Suppressor macrophage (primary cell): ENCODE data around the gene IGSF9B.
A peak's percentile ranks its signal among the peaks of the same experiment; 100 is the strongest.
"Not testable (repeated sequence)": the region's sequence is repeated elsewhere in the genome, so short reads cannot be mapped to it uniquely, and the experiment has no call there.

Source experiments
- DNase-seq, 4 experiments: peaks; one replicate each; pipeline ENCODE4 v3.0.0-alpha.2; 2020 to 2022
- total RNA-seq, 17 experiments: gene quantifications; one replicate each; lab custom pipeline; 2026; ENCODE audit warnings: mixed read lengths in 6 of 17, inconsistent platforms in 3 of 17; lab: John Stamatoyannopoulos, UW

Gene IGSF9B, protein sequence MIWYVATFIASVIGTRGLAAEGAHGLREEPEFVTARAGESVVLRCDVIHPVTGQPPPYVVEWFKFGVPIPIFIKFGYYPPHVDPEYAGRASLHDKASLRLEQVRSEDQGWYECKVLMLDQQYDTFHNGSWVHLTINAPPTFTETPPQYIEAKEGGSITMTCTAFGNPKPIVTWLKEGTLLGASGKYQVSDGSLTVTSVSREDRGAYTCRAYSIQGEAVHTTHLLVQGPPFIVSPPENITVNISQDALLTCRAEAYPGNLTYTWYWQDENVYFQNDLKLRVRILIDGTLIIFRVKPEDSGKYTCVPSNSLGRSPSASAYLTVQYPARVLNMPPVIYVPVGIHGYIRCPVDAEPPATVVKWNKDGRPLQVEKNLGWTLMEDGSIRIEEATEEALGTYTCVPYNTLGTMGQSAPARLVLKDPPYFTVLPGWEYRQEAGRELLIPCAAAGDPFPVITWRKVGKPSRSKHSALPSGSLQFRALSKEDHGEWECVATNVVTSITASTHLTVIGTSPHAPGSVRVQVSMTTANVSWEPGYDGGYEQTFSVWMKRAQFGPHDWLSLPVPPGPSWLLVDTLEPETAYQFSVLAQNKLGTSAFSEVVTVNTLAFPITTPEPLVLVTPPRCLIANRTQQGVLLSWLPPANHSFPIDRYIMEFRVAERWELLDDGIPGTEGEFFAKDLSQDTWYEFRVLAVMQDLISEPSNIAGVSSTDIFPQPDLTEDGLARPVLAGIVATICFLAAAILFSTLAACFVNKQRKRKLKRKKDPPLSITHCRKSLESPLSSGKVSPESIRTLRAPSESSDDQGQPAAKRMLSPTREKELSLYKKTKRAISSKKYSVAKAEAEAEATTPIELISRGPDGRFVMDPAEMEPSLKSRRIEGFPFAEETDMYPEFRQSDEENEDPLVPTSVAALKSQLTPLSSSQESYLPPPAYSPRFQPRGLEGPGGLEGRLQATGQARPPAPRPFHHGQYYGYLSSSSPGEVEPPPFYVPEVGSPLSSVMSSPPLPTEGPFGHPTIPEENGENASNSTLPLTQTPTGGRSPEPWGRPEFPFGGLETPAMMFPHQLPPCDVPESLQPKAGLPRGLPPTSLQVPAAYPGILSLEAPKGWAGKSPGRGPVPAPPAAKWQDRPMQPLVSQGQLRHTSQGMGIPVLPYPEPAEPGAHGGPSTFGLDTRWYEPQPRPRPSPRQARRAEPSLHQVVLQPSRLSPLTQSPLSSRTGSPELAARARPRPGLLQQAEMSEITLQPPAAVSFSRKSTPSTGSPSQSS (N-terminal part only)
- 0 to 10.0 (median 0) reads per million in 17 experiments for total RNA-seq

DNA sequence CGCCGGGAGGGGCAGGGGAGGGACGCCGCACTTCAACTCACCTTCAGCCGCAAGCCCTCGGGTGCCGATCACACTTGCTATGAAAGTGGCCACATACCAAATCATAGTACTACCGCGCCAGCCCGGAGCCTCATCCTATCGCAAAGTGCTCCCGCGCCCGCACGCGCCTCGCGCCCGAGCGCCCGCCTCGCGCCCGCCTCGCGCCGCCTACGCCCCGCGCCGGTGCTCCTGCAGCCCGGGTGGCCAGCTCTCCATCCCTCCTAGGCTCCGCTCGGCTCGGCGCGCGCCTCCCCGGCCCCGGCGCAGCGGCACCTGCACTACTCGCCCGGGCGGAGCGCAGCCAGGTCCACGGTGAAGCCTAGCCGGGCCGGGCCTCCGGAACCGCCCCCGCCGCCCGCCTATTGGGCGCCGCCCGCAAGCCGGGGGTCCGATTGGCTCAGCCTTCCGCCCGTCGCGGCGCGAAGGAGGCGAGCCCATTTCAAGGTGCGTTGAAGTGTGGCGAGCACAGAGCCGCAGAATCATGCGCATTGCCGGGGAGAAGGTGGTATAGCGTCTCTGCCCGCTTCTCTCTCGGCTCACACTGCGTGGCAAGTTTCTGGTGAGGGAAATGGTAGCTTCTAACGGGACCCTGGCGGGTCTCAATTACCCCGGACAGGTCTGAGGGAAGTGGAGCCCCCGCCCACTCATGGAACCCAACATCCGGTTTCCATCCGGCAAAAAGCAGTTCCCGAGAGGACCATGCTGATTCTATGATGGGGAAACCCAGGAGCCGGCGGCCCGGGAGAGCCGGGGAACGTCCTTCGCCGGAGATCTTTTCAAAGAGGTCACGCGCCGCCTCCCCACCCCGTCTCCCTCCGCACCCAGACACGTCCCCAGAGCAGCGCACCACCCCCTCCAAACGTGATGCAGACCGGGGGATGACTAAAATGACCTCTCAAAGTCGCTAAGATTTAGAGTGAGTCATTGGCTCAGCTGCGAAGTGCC, at the start of gene IGSF9B:
Gene IGSF9B, minus strand, starts transcription at position 319 of the 984 bp plus-strand sequence. Its CDS starts 214 bp downstream, at position 105.
- DNase-seq, result peak; percentile 5 to 54 (median 24)

DNA sequence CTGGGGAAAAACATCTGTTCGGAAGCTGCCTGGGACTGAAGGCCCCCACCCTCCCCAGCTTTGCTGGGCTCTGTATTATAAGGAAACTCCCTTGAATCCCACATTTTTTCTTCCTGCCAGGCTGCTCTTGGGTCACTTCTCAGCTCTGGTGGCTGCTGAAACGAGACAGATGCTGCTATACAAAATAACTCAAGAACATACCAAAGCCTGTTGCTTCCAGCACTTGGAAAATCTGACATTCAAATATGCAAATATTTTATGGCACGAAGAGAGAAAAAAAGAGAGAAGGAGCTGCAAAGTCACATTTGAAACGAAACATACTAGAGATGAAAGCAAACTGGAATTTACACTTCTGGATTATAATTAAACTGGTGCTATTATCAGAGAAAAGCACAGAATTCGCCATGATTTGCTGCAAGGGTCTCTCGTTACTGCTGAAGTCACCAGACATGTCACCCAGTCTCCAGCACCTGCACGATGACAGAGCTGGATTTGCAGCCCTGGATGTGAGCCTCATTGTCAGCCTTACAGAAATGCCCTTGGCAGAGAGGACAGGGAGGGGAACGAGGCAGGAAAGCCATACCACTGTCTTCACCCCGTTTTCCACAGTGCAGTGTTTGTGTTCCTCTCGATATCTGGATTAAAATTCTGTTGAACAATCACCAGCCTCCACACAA, 47.9 kb upstream of the IGSF9B start:
- no peak for DNase-seq

DNA sequence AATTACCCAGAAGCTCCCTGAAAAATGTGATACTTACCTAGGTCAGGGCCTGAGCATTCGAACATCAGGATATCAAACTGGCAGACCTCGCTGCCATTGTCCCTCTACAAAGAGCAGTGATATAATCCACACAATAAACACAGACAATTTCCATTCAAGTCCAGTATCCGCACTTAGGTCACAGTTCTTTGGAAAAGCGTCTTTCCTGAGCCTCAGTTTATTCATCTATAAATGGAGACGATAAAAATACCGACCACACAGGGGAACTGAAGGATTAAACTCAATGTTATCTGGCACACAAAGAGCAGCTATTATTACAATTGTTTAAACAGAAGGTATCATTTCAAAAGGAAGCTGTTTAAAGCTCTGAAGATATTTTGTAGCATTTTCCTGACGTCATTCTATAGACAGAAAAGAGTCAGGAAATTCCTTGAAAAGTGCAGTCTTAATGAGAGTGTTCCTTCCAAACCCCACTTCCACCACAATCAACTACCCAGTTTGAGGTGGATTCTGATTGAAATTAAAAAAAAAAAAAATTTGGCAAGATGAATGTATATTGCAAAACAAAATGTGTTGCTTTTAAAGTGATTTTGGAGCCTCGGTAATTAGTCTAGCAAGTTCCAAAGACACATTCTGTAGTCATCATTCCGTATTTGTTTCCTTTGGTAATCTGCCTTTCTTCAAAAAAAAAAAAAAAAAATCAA, 47.2 kb upstream of the IGSF9B start:
- no peak for DNase-seq

DNA sequence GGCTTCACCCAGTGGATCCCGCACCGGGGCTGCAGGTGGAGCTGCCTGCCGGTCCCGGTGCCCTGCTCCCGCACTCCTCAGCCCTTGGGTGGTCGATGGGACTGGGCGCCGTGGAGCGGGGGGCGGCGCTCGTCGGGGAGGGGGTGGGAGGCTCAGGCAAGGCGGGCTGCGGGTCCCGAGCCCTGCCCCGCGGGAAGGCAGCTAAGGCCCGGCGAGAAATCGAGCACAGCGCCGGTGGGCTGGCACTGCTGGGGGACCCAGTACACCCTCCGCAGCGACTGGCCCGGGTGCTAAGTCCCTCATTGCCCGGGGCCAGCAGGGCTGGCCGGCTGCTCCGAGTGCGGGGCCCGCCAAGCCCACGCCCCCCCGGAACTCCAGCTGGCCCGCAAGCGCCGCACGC, 46.1 kb upstream of the IGSF9B start:
- not testable (repeated sequence) for DNase-seq

DNA sequence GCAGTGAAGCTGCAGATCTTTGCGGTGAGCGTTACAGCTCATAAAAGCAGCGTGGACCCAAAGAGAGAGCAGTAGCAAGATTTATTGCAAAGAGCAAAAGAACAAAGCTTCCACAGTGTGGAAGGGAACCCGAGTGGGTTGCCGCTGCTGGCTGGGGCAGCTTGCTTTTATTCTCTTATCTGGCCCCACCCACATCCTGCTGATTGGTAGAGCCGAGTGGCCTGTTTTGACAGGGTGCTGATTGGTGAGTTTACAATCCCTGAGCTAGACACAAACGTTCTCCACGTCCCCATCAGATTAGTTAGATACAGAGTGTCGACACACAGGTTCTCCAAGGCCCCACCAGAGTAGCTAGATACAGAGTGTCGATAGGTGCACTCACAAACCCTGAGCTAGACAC, 45.6 kb upstream of the IGSF9B start:
- DNase-seq, result not testable (repeated sequence)

DNA sequence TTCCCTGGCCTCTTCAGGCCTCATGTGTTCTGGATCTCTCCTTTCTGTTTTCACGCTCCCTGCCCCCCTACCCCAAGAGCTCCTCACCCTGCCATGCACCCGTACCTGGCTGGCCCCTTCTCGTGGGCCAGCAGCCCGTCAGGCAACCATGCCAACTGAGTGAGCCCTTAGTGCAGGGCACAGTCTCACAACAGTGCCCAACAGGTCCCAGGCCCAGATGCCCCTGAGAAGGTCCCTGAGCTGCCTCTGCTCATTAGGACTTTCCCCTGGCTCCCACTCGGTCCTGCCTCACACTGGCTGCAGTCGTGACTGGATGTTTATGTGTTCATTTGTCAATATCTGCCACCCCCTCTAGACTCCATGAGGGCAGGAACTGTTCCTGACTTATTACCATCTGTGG, 44.8 kb upstream of the IGSF9B start:
- DNase-seq, result no peak

DNA sequence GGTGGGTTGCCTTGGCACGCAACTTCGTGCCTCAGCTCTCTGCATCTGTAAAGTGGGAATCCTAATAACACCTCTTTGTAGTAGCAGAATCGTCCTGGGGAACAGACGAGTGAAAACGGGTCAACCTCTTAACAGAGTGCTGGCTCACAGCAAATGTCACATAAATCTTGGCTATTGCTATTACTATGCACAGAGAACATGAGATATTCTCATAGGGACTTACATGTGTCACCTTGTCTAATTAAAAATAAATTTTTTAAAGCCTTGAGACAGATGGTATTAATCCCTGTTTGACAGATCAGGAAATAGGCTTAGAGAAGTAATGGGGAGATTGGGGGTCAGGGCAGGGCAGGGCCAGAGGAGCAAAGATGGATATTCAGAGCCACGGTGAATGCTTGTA, 44.3 kb upstream of the IGSF9B start:
- no peak for DNase-seq

DNA sequence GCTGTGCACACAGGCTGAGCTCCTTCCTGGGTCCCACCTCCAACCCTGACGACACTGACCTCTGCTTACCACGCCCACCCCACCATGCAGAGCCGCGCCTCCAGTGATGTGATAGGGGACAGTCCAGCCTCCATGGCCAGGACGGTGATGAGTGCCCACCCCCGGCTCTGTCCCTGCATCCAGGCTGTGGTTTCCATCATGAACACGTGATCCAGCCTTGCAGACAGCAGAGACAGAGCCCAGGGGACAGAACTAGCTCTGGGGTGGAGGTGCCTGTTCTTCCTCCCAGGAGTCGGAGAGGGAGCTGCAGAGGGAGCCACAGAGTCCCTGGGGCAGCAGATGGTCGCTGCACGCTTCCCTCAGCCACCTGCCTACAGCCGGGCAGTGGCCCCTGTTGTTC, 42.6 kb upstream of the IGSF9B start:
- DNase-seq, result no peak

DNA sequence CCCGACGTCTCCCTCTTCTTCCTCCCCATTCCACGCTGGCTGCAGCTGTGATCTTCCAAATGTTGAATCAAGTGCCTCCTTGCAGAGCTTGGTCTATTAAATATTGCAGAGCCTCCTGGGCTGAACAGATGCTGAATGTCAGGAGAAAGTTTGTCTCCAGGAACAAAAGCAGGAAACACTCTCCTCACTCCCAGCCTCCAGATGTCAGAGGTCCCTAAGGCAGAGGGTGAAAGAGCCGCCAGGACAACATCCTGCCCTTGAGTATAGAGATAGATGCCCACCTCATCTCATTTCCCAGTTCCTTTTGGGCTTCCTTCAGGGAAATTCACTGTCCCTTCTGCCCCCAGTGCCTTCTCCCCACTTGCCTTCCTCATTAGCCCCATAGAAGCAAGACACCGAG, 40.8 kb upstream of the IGSF9B start:
- DNase-seq, result no peak

DNA sequence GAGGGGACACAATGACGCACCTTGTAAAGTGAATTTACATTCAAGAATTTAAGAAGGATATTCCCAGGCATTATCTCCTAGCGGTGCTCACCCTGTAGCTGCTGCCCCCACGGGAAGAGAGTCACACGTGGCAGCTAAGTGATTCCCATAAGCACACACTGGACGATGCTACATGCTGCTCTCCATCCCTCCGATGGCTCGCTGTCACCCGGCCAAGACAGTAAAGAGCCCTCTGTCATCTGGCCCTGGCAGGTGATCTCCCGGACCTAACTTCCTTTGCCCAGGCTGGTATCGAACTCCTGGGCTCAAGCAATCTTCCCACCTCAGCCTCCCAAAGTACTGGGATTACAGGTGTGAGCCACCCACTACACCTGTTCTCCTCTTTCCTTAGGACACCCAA, 39.9 kb upstream of the IGSF9B start:
- no peak for DNase-seq

DNA sequence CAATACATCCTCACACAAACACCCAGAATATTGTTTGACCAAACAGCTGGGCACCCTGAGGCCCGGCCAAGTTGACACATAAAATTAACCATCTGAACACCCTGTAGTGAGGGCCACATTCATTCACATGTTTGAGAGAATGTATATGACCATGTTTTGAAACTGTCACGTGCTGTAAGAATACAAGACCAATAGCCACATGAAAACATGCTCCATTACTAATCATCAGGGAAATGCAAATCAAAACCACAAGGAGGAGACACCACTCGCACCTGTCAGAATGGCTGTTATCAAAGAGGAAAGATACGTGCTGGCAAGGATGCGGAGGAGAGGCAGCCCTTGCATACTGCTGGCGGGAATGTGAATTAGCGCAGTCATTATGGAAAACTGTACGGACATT, 38.3 kb upstream of the IGSF9B start:
- no peak for DNase-seq

DNA sequence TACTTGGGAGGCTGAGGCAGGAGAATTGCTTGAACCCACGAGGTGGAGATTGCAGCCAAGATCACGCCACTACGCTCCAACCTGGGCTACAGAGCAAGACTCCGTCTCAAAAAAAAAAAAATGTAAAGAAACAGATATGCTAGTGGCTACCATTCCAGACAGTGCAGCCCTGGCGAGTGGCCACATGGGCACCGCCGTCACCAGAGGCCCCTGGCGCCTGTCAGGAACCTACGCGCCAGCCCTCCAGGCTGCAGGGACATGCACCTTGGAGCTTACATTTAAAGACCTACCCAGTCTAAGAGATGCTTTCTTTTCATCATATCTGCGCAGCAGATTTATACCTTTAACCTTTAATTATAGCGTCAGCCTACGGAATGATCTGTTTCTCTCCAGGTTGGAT, 37.2 kb upstream of the IGSF9B start:
- DNase-seq, result no peak

DNA sequence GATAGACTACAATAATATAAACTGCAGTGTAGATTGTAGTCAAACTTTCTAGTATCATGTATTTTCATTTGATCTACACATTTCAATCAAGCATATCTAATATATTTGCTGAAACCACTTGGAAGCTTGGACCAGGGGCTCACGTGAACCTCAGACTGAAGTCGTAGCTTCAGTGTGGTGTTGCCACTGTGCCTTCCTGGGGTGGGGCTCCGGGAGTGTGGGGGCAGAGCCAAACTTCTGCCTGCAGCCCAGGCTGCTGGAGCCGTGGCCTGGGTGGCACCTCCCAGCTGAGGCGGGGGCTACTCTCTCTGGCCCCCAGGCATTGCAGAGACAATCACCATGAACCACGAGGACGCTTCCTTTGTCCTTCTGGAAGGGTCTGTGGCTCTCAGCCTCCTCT, 36.3 kb upstream of the IGSF9B start:
- no peak for DNase-seq

DNA sequence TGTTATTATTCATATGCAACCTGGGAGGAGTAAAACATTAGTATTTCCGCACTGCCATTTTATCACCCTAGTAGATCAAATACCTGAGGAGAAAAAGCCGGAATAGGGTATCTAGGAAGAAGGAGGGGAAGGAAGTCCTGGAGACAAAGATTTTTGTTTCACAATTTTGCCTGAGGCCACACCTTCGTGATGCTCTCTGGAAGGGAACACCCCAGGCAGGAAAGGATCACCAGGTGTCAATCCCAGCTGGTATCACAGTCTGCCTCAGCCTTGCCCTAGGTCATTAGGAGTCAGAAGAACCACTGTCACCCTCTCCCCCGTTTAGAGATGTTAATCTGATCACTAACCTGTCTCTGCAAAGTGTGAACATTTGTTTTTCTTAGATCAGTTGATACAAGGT, 35.4 kb upstream of the IGSF9B start:
- no peak for DNase-seq

DNA sequence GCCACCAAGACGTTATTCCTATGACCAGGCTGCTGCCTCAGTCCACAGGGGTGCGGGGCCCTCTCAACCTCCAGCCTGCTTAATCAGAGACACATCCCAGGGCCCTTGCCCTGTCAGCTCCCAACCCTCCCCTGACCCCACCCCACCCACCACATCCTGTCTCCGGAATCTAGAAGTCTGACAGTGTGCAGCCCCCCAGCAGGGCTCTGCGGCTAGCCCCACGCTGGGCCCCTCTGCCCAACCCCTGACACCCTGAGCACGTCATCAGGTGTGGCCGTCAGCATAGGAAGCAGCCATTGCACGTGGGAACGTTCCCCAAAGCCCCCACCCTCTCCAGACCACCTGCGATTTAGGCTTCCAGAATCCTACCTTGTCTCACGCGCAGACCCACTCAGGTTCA, 34.3 kb upstream of the IGSF9B start:
- DNase-seq, result no peak

DNA sequence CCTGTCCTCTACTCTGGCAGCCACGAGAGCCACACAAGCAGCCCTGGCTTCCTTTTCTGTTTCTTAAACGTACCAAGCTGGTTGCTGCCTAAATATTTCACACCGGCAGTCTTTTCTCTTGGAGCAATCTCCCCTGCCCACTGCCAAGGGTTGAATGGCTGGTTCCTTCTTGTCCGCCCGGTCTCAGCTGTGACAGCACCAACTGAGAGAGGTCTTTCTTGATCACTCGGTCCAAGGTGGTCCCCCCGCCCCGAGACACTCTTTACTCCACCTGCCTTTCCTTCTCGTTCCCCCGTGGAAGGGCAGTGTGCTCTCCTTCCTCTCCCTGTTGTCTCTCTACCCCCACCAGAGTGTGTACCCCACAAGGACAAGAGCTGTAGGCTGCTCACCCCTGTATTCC, 33.7 kb upstream of the IGSF9B start:
- no peak for DNase-seq

DNA sequence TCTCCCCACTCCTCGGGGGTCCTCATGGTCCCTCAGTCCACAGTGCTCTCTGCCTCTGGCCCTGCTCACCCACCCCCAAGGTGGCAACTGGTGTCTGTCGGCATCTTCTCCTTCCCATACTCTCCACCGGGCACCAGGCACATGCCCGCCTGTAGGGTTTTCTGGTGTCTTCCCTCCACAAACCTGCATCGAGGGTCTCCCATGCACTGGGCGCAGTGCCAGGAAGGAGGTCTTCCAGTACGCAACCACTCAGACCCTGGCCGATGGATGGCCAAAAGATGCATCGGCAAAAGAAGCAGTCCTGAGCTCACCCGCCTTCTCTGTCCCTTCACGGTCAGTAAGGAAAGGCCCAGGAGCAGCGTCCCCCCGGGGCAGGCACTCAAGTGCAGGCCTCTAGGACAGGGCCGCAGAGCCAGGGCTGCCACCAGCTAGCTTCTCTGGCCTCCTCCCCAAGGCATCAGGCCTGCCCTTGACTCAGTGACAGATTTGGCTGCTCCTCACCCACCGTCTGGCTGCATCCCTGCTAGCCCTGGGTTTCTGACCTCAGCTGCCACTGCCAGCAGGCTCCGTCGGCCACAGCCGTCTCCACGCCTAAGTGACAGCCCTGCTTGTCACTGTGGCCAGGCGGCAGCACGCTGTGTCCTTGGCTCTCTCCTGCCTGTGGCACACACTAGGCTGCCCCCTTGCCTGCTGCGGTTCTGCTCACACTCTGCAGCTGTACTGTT, 32.1 kb upstream of the IGSF9B start:
- no peak for DNase-seq

DNA sequence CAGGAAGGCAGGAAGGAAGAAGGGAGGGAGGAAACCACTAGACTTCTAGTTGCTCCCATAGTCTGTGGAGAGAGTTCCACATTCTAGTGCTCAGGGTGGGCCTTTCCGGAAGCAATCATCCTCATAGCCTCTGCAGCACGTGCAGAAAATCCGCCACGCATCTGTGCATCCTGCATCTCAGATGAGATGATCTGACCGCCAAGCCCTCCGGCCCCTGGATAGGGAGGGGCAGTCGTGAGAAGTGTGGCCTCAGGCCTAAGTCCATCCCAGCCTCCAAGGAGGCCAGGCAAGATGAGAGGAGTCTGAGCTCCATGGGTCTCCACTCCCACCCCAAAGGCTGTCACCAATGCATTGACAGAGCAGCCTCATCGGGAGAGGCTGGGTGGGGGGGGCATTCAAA, 30.4 kb upstream of the IGSF9B start:
- DNase-seq, result no peak
